K562 (cell line): ENCODE measurements around the gene PPP1R12C. TPM values are rescaled to one million over a fixed set of nuclear protein-coding genes. Genes with fewer than 3 reads are reported as not detected.
A peak's percentile ranks its signal among the peaks of the same experiment; 100 is the strongest.

Source experiments
- ATAC-seq: fragments of 200-7000 bp; cut with Tn5 transposase; 3 replicates; pipeline ENCODE4 v1.9.1; 2020; ENCODE audit warnings: moderate library complexity
- BruUV-seq: library from RNA; stranded (reverse); fragments of 400-500 nt; replicated peaks from 2 replicates; lab custom pipeline; 2021; lab: Mats Ljungman, UMichigan
- CTCF ChIA-PET: fragments of 300-600 bp; formaldehyde crosslinking; extraction: SDS; loops from one replicate; lab custom pipeline; 2021; ENCODE audit warnings: low intra/inter-chr PET ratio; lab: Yijun Ruan, JAX
- POLR2A ChIA-PET: fragments of 300-600, 350-650 bp; sonication (Branson Sonifier 250); formaldehyde crosslinking; extraction: SDS; loops from one replicate; lab custom pipeline; 2021; ENCODE audit warnings: antibody characterized with exemption, inconsistent platforms; lab: Yijun Ruan, JAX
- DNase-seq, 4 experiments: peaks; one replicate each; pipeline versions ENCODE4 v3.0.0 to v3.0.0-alpha.2; 2011 to 2018; ENCODE audit warnings: low spot score in 3 of 4, mixed read lengths in 3 of 4; ENCODE audit errors: extremely low read depth in 1 of 4
- FAIRE-seq: peaks from 2 replicates; lab custom pipeline; 2011; peaks lifted over from hg19 to GRCh38; lab: Jason Lieb, UNC
- H2AFZ ChIP-seq: 2 replicates; pipeline ENCODE4 v1.6.0; 2011; ENCODE audit warnings: low read depth, low read length, control low read depth, inconsistent platforms
- H3K27ac ChIP-seq: fragments of 200-600 bp; 3 replicates; pipeline ENCODE4 v1.8.0; 2011; ENCODE audit warnings: low read depth, mild to moderate bottlenecking, control low read depth, inconsistent platforms, low read length, moderate library complexity, mixed read lengths; ENCODE audit errors: extremely low read depth
- H3K27me3 ChIP-seq, 2 experiments: fragments of 300-600 bp in 1 of 2; 2 replicates in 1 of 2; 3 replicates in 1 of 2; pipeline versions ENCODE4 v1.6.0 to v1.8.0; 2011; ENCODE audit warnings: inconsistent platforms in 2 of 2, low read length in 2 of 2, mild to moderate bottlenecking in 1 of 2, mixed read lengths in 1 of 2, moderate library complexity in 1 of 2; ENCODE audit not compliant: control insufficient read depth in 2 of 2, insufficient read depth in 2 of 2
- H3K36me3 ChIP-seq: fragments of 300-600 bp; 3 replicates; pipeline ENCODE4 v1.8.0; 2011; ENCODE audit warnings: mild to moderate bottlenecking, low read length, inconsistent platforms; ENCODE audit not compliant: control insufficient read depth, insufficient read depth
- H3K4me1 ChIP-seq, 2 experiments: fragments of 200-600 bp in 1 of 2; replicated peaks in 1 of 2; 2 replicates in 1 of 2; 3 replicates in 1 of 2; pipeline versions ENCODE4 v1.5.1 to v1.8.0; 2011; ENCODE audit warnings: inconsistent platforms in 2 of 2, low read length in 2 of 2, mild to moderate bottlenecking in 1 of 2, mixed read lengths in 1 of 2, moderate library complexity in 1 of 2; ENCODE audit not compliant: control insufficient read depth in 2 of 2, insufficient read depth in 2 of 2
- H3K4me2 ChIP-seq: 2 replicates; pipeline ENCODE4 v1.6.1; 2011; ENCODE audit warnings: low read length, control low read depth, inconsistent platforms, mixed read lengths; ENCODE audit not compliant: insufficient read depth
- H3K4me3 ChIP-seq: fragments of 200-600 bp; sonication (generic), shearing (Covaris generic); 2 replicates; pipeline ENCODE4 v1.5.1; 2016; ENCODE audit warnings: control low read depth, inconsistent platforms
- H3K79me2 ChIP-seq: fragments of 200-600 bp; 3 replicates; pipeline ENCODE4 v1.8.0; 2011; ENCODE audit warnings: low read length, inconsistent platforms; ENCODE audit not compliant: control insufficient read depth, insufficient read depth
- H3K9ac ChIP-seq, 2 experiments: 2 replicates each; pipeline versions ENCODE4 v1.6.0 to v1.6.1; 2011; ENCODE audit warnings: low read depth in 2 of 2, low read length in 2 of 2, control low read depth in 1 of 2, inconsistent platforms in 1 of 2, mild to moderate bottlenecking in 1 of 2, mixed read lengths in 1 of 2; ENCODE audit not compliant: insufficient read depth in 1 of 2
- H3K9me1 ChIP-seq: one replicate; pipeline ENCODE4 v1.6.0; 2011; ENCODE audit warnings: inconsistent platforms, mild to moderate bottlenecking, low read length, moderate library complexity; ENCODE audit not compliant: control insufficient read depth, insufficient read depth
- H3K9me3 ChIP-seq: replicated peaks from 2 replicates; pipeline ENCODE4 v1.5.1; 2011; ENCODE audit warnings: low read depth, low read length, inconsistent platforms; ENCODE audit not compliant: control insufficient read depth, insufficient read depth
- H4K20me1 ChIP-seq: replicated peaks from 2 replicates; pipeline ENCODE4 v1.6.1; 2011; ENCODE audit warnings: low read length, inconsistent platforms, mixed read lengths; ENCODE audit not compliant: control insufficient read depth, insufficient read depth
- FOXJ2 ChIP-seq: fragments of 200-800 bp; sonication (Bioruptor generic); IDR thresholded peaks from 2 replicates; pipeline ENCODE4 v1.6.1; 2016; ENCODE audit warnings: missing genetic modification characterization, missing compliant biosample characterization
- HDAC8 ChIP-seq: fragments of 450-650 bp; IDR thresholded peaks from 2 replicates; pipeline ENCODE4 v1.6.1; 2016; ENCODE audit warnings: mild to moderate bottlenecking, missing genetic modification characterization, moderate library complexity, missing compliant biosample characterization
- HNRNPL ChIP-seq: fragments of 200-400 bp; formaldehyde crosslinking; IDR thresholded peaks from 2 replicates; pipeline ENCODE4 v1.6.1; 2017; ENCODE audit warnings: low read depth, mild to moderate bottlenecking, low read length
- MED1 ChIP-seq: sonication (generic); formaldehyde crosslinking; IDR thresholded peaks from 2 replicates; pipeline ENCODE4 v1.8.1; 2023; ENCODE audit warnings: missing genetic modification reagents, borderline replicate concordance
- NBN ChIP-seq: fragments of 450-650 bp; IDR thresholded peaks from 2 replicates; pipeline ENCODE4 v1.6.1; 2016; ENCODE audit warnings: low read depth, mild to moderate bottlenecking
- NEUROD1 ChIP-seq: fragments of 150-350 bp; IDR thresholded peaks from 2 replicates; pipeline ENCODE4 v1.6.1; 2014; ENCODE audit warnings: borderline replicate concordance, low read length, low read depth; ENCODE audit not compliant: partially characterized antibody
- POLR2A ChIP-seq: fragments of 450-650 bp; conservative IDR thresholded peaks from 2 replicates; pipeline ENCODE4 v1.6.1; 2016
- SUPT5H ChIP-seq: fragments of 450-650 bp; IDR thresholded peaks from 2 replicates; pipeline ENCODE4 v1.6.1; 2016
- TAF1 ChIP-seq: IDR thresholded peaks from 2 replicates; pipeline ENCODE4 v1.6.1; 2011; ENCODE audit warnings: mild to moderate bottlenecking, low read length, moderate library complexity; ENCODE audit not compliant: insufficient read depth, control insufficient read depth, severe bottlenecking; ENCODE audit errors: extremely low read depth
- ZNF316 ChIP-seq: fragments of 450-650 bp; IDR thresholded peaks from 2 replicates; pipeline ENCODE4 v1.6.1; 2016
- ZNF592 ChIP-seq: fragments of 450-650 bp; IDR thresholded peaks from 2 replicates; pipeline ENCODE4 v1.6.1; 2017; ENCODE audit warnings: antibody characterized with exemption, mild to moderate bottlenecking
- ZNF75A ChIP-seq: fragments of 450-650 bp; formaldehyde crosslinking; IDR thresholded peaks from 2 replicates; pipeline ENCODE4 v1.4.0; 2020; ENCODE audit warnings: mild to moderate bottlenecking
- ZNF766 ChIP-seq: fragments of 200-800 bp; sonication (Bioruptor generic); conservative IDR thresholded peaks from 2 replicates; pipeline ENCODE4 v1.6.1; 2016; ENCODE audit warnings: missing genetic modification characterization, missing compliant biosample characterization
- WGBS: fragments of 100-300 bp; shearing (Covaris generic); methylation state at CpG from one replicate; pipeline ENCODE4 v1.1.6; 2016; ENCODE audit warnings: low coverage, mixed read lengths; ENCODE audit not compliant: insufficient coverage; ENCODE audit errors: missing lambda C conversion rate; 5-methylcytosine and 5-hydroxymethylcytosine counted together
- in situ Hi-C: fragments of 300-500 bp; cut with MboI; formaldehyde crosslinking; loops from 4 replicates; pipeline ENCODE4 v1.15.0; 2018; ENCODE audit warnings: inconsistent platforms, mixed read lengths
- intact Hi-C: fragments of 100-400 bp; cut with micrococcal nuclease; formaldehyde crosslinking; loops from 2 replicates; pipeline ENCODE4 v1.14.2; 2022
- polyA plus RNA-seq, 8 experiments: library from polyadenylated mRNA; depleted of rRNA in 4 of 8; stranded (reverse) in 5 of 8; unstranded in 3 of 8; fragments of >200 nt; fragmentation: Nextera tagmentation in 2 of 8; fragmentation: Illumina TruSeq in 1 of 8; extraction: Ambion mirVana in 2 of 8; extraction: Trizol in 1 of 8; gene quantifications; 2 replicates each; pipeline versions ENCODE4 v1.2.1 to v1.2.3, GENCODE V29; 2011 to 2014; ENCODE audit warnings: inconsistent platforms in 1 of 8, missing spikeins in 1 of 8
- total RNA-seq, 7 experiments: library from RNA; depleted of rRNA in 6 of 7; stranded (reverse); fragments of >200 nt in 6 of 7; fragmentation: Illumina TruSeq in 2 of 7; extraction: Trizol in 2 of 7; gene quantifications; 2 replicates each; pipeline versions ENCODE4 v1.2.1 to v1.2.3, GENCODE V29; 2011 to 2021; ENCODE audit warnings: low replicate concordance in 1 of 7
- TF ChIP-seq, protein P1 (sequence below), 2 experiments: IDR thresholded peaks; 2 replicates each; pipeline ENCODE4 v1.6.1; 2011; ENCODE audit warnings: borderline replicate concordance in 1 of 2, control low read depth in 1 of 2, low read depth in 1 of 2, low read length in 1 of 2, mild to moderate bottlenecking in 1 of 2, mixed read lengths in 1 of 2, moderate library complexity in 1 of 2; ENCODE audit not compliant: insufficient read depth in 1 of 2, insufficient read length in 1 of 2, poor library complexity in 1 of 2, severe bottlenecking in 1 of 2; ENCODE audit errors: extremely low read depth in 1 of 2

PPP1R12C gene
- total and polyA plus RNA-seq, 9 of the 15 experiments (the other 6 are each of a cell fraction or from before 2014, with no cell fraction given) = 1.8 to 136 (median 33.7) TPM

DNA sequence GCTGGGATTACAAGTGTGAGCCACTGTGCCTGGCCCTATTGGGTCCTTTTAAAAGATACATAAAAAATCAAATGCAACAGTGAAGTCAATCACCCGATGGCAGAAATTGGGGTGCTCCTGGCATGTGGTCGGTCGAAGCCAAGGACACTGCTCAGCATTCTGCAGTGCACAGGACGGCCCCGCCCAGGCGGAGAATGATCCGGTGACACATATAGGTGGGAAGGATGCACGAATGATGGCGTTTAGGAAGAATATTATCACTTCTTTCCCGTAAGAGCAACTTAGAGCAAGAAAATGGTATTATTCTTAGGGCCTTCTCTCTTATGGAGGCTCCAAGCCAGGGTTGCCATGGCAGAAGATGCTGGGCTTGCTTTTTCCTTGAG lies 76.2 kb downstream of the PPP1R12C start:
- H3K27me3 ChIP-seq = no peaks in the 10 kb centered on the region
- DNase-seq = no peak
- FAIRE-seq = no peak
- no peaks in the 10 kb centered on the region for H3K9me1 ChIP-seq
- H4K20me1 ChIP-seq = no peaks in the 10 kb centered on the region; the same call in 1 of the 2 replicates
- 70% methylated on average over 10 of the region's 10 CpGs for WGBS
- ATAC-seq = no peak
- H2AFZ ChIP-seq = peak overlapping the region; percentile 53; the same call in 1 of the 2 replicates
- peaks cover 47 to 56% of the 10 kb centered on the region in 2 experiments for H3K4me1 ChIP-seq
- H3K9me3 ChIP-seq = no peaks in the 10 kb centered on the region
- H3K27ac ChIP-seq = peak overlapping the region; percentile 96
- CTCF ChIA-PET = no interaction called here
- H3K79me2 ChIP-seq = peaks cover 65% of the 10 kb centered on the region
- intact Hi-C loops = loop anchor here (10.0 kb wide), 1 partner anchor 156 kb away; no protein-coding TSS in a partner anchor
- BruUV-seq = no TSS peak
- in situ Hi-C loops = no loop called here
- H3K4me3 ChIP-seq = peak overlapping the region; percentile 20; the same call in 1 of the 2 replicates
- peak overlapping the region; percentile 64 to 79 for H3K9ac ChIP-seq
- POLR2A ChIA-PET = no interaction called here
- peak overlapping the region; percentile 79 for H3K4me2 ChIP-seq
- peaks cover 58% of the 10 kb centered on the region for H3K36me3 ChIP-seq
- TF ChIP-seq, protein P1, sequence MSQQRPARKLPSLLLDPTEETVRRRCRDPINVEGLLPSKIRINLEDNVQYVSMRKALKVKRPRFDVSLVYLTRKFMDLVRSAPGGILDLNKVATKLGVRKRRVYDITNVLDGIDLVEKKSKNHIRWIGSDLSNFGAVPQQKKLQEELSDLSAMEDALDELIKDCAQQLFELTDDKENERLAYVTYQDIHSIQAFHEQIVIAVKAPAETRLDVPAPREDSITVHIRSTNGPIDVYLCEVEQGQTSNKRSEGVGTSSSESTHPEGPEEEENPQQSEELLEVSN (IDR thresholded peaks at IDR 0.05; ENCODE audit: borderline replicate concordance in 1 of 2, extremely low read depth in 1 of 2, insufficient read depth in 1 of 2, insufficient read length in 1 of 2, low read depth in 1 of 2, low read length in 1 of 2, poor library complexity in 1 of 2, severe bottlenecking in 1 of 2) = peak in 1 of 2 experiments; percentile 8
- 0 out of 2 replicates have a peak, but pooled peaks have one; percentile 15 for TF ChIP-seq SUPT5H
- TF ChIP-seq ZNF316 = 0 out of 2 replicates have a peak, but pooled peaks have one; percentile 23
- TF ChIP-seq HNRNPL = no peak
- peak; percentile 54 for TF ChIP-seq POLR2A
- TF ChIP-seq NEUROD1 = no peak
- TF ChIP-seq ZNF592 = no peak
- no peak for TF ChIP-seq ZNF75A (CRISPR knock-in tag)
- no peak for TF ChIP-seq NBN
- TF ChIP-seq HDAC8 (tag) = no peak
- TF ChIP-seq MED1 = no peak
- no peak for TF ChIP-seq FOXJ2
- no peak for TF ChIP-seq ZNF766
- TF ChIP-seq TAF1 = no peak
